ENCODE measurements around the gene PRF1.
"Not testable (repeated sequence)": the region's sequence is repeated elsewhere in the genome, so short reads cannot be mapped to it uniquely, and the experiment has no call there.

GRCh38 chr10:70614364-70614763 lies 11.8 kb upstream of the PRF1 start:
- not testable (repeated sequence) for TF ChIP-seq EZH2 (IDR thresholded peaks at IDR 0.05; ENCODE audit: low read depth, unreplicated experiment); POLR2AphosphoS5 (IDR thresholded peaks at IDR 0.05; ENCODE audit: low read depth); EZH2phosphoT487 (IDR thresholded peaks at IDR 0.05; ENCODE audit: unreplicated experiment); STAT1 (IDR thresholded peaks at IDR 0.05; ENCODE audit: unreplicated experiment); JUNB (IDR thresholded peaks at IDR 0.05; ENCODE audit: unreplicated experiment); NANOG (IDR thresholded peaks at IDR 0.05; ENCODE audit: borderline replicate concordance); CREB1 (CRISPR knock-in tag; IDR thresholded peaks at IDR 0.05; ENCODE audit: low read depth); ZNF114 (CRISPR knock-in tag; IDR thresholded peaks at IDR 0.05); ZNF331 (CRISPR knock-in tag; IDR thresholded peaks at IDR 0.05; ENCODE audit: low read depth); ZNF462 (CRISPR knock-in tag; IDR thresholded peaks at IDR 0.05)
- TF ChIP-seq, protein P1, sequence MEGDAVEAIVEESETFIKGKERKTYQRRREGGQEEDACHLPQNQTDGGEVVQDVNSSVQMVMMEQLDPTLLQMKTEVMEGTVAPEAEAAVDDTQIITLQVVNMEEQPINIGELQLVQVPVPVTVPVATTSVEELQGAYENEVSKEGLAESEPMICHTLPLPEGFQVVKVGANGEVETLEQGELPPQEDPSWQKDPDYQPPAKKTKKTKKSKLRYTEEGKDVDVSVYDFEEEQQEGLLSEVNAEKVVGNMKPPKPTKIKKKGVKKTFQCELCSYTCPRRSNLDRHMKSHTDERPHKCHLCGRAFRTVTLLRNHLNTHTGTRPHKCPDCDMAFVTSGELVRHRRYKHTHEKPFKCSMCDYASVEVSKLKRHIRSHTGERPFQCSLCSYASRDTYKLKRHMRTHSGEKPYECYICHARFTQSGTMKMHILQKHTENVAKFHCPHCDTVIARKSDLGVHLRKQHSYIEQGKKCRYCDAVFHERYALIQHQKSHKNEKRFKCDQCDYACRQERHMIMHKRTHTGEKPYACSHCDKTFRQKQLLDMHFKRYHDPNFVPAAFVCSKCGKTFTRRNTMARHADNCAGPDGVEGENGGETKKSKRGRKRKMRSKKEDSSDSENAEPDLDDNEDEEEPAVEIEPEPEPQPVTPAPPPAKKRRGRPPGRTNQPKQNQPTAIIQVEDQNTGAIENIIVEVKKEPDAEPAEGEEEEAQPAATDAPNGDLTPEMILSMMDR (conservative IDR thresholded peaks at IDR 0.05; ENCODE audit: low read depth in 2 of 2): not testable (repeated sequence)
- TF ChIP-seq, protein P2, sequence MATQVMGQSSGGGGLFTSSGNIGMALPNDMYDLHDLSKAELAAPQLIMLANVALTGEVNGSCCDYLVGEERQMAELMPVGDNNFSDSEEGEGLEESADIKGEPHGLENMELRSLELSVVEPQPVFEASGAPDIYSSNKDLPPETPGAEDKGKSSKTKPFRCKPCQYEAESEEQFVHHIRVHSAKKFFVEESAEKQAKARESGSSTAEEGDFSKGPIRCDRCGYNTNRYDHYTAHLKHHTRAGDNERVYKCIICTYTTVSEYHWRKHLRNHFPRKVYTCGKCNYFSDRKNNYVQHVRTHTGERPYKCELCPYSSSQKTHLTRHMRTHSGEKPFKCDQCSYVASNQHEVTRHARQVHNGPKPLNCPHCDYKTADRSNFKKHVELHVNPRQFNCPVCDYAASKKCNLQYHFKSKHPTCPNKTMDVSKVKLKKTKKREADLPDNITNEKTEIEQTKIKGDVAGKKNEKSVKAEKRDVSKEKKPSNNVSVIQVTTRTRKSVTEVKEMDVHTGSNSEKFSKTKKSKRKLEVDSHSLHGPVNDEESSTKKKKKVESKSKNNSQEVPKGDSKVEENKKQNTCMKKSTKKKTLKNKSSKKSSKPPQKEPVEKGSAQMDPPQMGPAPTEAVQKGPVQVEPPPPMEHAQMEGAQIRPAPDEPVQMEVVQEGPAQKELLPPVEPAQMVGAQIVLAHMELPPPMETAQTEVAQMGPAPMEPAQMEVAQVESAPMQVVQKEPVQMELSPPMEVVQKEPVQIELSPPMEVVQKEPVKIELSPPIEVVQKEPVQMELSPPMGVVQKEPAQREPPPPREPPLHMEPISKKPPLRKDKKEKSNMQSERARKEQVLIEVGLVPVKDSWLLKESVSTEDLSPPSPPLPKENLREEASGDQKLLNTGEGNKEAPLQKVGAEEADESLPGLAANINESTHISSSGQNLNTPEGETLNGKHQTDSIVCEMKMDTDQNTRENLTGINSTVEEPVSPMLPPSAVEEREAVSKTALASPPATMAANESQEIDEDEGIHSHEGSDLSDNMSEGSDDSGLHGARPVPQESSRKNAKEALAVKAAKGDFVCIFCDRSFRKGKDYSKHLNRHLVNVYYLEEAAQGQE (IDR thresholded peaks at IDR 0.05; ENCODE audit: unreplicated experiment): not testable (repeated sequence)
- TF ChIP-seq, protein P3, sequence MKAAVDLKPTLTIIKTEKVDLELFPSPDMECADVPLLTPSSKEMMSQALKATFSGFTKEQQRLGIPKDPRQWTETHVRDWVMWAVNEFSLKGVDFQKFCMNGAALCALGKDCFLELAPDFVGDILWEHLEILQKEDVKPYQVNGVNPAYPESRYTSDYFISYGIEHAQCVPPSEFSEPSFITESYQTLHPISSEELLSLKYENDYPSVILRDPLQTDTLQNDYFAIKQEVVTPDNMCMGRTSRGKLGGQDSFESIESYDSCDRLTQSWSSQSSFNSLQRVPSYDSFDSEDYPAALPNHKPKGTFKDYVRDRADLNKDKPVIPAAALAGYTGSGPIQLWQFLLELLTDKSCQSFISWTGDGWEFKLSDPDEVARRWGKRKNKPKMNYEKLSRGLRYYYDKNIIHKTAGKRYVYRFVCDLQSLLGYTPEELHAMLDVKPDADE (IDR thresholded peaks at IDR 0.05): not testable (repeated sequence)
